SK-N-SH (cell line): ENCODE data around the gene MGLL.

Experiments
- ELF1 ChIP-seq: IDR thresholded peaks from 2 replicates; pipeline ENCODE4 v1.4.0; 2012
- EP300 ChIP-seq, 2 experiments: IDR thresholded peaks; 2 replicates each; pipeline versions ENCODE4 v1.4.0 to v1.6.1; 2012; ENCODE audit warnings: borderline replicate concordance in 1 of 2, low read depth in 1 of 2, low read length in 1 of 2
- GABPA ChIP-seq: IDR thresholded peaks from 2 replicates; pipeline ENCODE4 v1.4.0; 2012; ENCODE audit warnings: low read depth, mild to moderate bottlenecking
- POLR2AphosphoS5 ChIP-seq: IDR thresholded peaks from 2 replicates; pipeline ENCODE4 v1.6.1; 2012; ENCODE audit warnings: low read depth, low read length
- RAD21 ChIP-seq: IDR thresholded peaks from 2 replicates; pipeline ENCODE4 v1.6.1; 2012; ENCODE audit warnings: mild to moderate bottlenecking, low read length
- SMC3 ChIP-seq: IDR thresholded peaks from 2 replicates; pipeline ENCODE4 v1.6.1; 2012; ENCODE audit warnings: low read depth, low read length, improper control_type of control experiment
- TAF1 ChIP-seq: IDR thresholded peaks from 2 replicates; pipeline ENCODE4 v1.6.1; 2012; ENCODE audit warnings: low read depth, mild to moderate bottlenecking, low read length, moderate library complexity, borderline replicate concordance
- TEAD4 ChIP-seq: IDR thresholded peaks from 2 replicates; pipeline ENCODE4 v1.4.0; 2012; ENCODE audit warnings: mild to moderate bottlenecking, borderline replicate concordance; ENCODE audit not compliant: insufficient read depth
- YY1 ChIP-seq: IDR thresholded peaks from 2 replicates; pipeline ENCODE4 v1.4.0; 2012; ENCODE audit warnings: low read depth, mild to moderate bottlenecking
- TF ChIP-seq, protein P1 (sequence below): fragments of 200-600 bp; sonication (generic); IDR thresholded peaks from 2 replicates; pipeline ENCODE4 v1.6.1; 2017; ENCODE audit warnings: antibody characterized with exemption, mild to moderate bottlenecking, moderate library complexity
- TF ChIP-seq, protein P2 (sequence below): fragments of 150-350 bp; IDR thresholded peaks from 2 replicates; pipeline ENCODE4 v1.6.1; 2017; ENCODE audit warnings: antibody characterized with exemption, low read length, low read depth, borderline replicate concordance

GRCh38 chr3:127804141-127804540, 18.2 kb downstream of the MGLL start:
- TF ChIP-seq, protein P1, sequence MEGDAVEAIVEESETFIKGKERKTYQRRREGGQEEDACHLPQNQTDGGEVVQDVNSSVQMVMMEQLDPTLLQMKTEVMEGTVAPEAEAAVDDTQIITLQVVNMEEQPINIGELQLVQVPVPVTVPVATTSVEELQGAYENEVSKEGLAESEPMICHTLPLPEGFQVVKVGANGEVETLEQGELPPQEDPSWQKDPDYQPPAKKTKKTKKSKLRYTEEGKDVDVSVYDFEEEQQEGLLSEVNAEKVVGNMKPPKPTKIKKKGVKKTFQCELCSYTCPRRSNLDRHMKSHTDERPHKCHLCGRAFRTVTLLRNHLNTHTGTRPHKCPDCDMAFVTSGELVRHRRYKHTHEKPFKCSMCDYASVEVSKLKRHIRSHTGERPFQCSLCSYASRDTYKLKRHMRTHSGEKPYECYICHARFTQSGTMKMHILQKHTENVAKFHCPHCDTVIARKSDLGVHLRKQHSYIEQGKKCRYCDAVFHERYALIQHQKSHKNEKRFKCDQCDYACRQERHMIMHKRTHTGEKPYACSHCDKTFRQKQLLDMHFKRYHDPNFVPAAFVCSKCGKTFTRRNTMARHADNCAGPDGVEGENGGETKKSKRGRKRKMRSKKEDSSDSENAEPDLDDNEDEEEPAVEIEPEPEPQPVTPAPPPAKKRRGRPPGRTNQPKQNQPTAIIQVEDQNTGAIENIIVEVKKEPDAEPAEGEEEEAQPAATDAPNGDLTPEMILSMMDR: no peak
- TF ChIP-seq TAF1 (no peak), RAD21 (no peak), EP300 (IDR thresholded peaks at IDR 0.05; ENCODE audit: borderline replicate concordance in 1 of 2, low read depth in 1 of 2, low read length in 1 of 2) (no peak), ELF1 (no peak), POLR2AphosphoS5 (no peak), TEAD4 (no peak), YY1 (no peak), GABPA (no peak), SMC3 (no peak)
- TF ChIP-seq, protein P2, sequence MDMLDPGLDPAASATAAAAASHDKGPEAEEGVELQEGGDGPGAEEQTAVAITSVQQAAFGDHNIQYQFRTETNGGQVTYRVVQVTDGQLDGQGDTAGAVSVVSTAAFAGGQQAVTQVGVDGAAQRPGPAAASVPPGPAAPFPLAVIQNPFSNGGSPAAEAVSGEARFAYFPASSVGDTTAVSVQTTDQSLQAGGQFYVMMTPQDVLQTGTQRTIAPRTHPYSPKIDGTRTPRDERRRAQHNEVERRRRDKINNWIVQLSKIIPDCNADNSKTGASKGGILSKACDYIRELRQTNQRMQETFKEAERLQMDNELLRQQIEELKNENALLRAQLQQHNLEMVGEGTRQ: no peak
